PFSK-1 (cell line): Measurements from ENCODE around the gene OSER1.

ENCODE experiments used
- FOXP2 ChIP-seq: optimal IDR thresholded peaks from 2 replicates; pipeline ENCODE3; 2011; ENCODE audit warnings: borderline replicate concordance, control low read depth, inconsistent platforms; ENCODE audit not compliant: insufficient read depth; ENCODE audit errors: extremely low read length, extremely low read depth
- POLR2AphosphoS5 ChIP-seq: IDR thresholded peaks from 2 replicates; pipeline ENCODE4 v1.6.1; 2012; ENCODE audit warnings: low read depth, mild to moderate bottlenecking, control low read depth, low read length, moderate library complexity
- TAF1 ChIP-seq: IDR thresholded peaks from 2 replicates; pipeline ENCODE4 v1.6.1; 2012; ENCODE audit warnings: low read length, control low read depth, borderline replicate concordance; ENCODE audit not compliant: insufficient read depth
- TF ChIP-seq, protein P1 (sequence below), 2 experiments: IDR thresholded peaks; 2 replicates each; pipeline versions ENCODE4 v1.6.1 to v1.8.0; 2011 to 2012; ENCODE audit warnings: low read depth in 2 of 2, low read length in 2 of 2, control low read depth in 1 of 2, inconsistent platforms in 1 of 2, mild to moderate bottlenecking in 1 of 2, moderate library complexity in 1 of 2; ENCODE audit not compliant: insufficient read depth in 1 of 2

DNA sequence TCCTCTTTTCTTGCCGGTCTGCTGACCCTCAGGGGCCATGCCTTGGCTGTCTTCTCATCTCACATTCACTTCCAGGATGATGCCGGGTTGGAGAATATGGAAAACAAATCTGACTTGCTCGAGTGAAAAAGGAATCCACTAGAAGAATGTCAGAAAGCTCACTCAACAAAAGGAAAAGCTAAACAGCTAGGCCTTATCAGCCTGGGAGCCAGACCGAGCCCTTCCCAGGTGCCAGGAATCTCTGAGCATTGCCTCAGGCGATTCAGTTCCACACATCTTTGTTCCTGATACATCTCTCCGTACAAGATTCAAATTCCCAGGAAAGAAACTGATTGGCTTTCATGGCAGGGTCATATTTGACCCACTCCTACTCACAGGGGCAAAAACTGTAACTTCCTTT, 9.2 kb upstream of the OSER1 start:
- TF ChIP-seq TAF1: no peak
- TF ChIP-seq POLR2AphosphoS5: no peak
- TF ChIP-seq, protein P1, sequence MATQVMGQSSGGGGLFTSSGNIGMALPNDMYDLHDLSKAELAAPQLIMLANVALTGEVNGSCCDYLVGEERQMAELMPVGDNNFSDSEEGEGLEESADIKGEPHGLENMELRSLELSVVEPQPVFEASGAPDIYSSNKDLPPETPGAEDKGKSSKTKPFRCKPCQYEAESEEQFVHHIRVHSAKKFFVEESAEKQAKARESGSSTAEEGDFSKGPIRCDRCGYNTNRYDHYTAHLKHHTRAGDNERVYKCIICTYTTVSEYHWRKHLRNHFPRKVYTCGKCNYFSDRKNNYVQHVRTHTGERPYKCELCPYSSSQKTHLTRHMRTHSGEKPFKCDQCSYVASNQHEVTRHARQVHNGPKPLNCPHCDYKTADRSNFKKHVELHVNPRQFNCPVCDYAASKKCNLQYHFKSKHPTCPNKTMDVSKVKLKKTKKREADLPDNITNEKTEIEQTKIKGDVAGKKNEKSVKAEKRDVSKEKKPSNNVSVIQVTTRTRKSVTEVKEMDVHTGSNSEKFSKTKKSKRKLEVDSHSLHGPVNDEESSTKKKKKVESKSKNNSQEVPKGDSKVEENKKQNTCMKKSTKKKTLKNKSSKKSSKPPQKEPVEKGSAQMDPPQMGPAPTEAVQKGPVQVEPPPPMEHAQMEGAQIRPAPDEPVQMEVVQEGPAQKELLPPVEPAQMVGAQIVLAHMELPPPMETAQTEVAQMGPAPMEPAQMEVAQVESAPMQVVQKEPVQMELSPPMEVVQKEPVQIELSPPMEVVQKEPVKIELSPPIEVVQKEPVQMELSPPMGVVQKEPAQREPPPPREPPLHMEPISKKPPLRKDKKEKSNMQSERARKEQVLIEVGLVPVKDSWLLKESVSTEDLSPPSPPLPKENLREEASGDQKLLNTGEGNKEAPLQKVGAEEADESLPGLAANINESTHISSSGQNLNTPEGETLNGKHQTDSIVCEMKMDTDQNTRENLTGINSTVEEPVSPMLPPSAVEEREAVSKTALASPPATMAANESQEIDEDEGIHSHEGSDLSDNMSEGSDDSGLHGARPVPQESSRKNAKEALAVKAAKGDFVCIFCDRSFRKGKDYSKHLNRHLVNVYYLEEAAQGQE (IDR thresholded peaks at IDR 0.05; ENCODE audit: insufficient read depth in 1 of 2, low read depth in 2 of 2, low read length in 2 of 2): no peak
- TF ChIP-seq FOXP2: no peak
